ENCODE results near the gene TOE1.
A peak's percentile ranks its signal among the peaks of the same experiment; 100 is the strongest.

TOE1 gene

DNA sequence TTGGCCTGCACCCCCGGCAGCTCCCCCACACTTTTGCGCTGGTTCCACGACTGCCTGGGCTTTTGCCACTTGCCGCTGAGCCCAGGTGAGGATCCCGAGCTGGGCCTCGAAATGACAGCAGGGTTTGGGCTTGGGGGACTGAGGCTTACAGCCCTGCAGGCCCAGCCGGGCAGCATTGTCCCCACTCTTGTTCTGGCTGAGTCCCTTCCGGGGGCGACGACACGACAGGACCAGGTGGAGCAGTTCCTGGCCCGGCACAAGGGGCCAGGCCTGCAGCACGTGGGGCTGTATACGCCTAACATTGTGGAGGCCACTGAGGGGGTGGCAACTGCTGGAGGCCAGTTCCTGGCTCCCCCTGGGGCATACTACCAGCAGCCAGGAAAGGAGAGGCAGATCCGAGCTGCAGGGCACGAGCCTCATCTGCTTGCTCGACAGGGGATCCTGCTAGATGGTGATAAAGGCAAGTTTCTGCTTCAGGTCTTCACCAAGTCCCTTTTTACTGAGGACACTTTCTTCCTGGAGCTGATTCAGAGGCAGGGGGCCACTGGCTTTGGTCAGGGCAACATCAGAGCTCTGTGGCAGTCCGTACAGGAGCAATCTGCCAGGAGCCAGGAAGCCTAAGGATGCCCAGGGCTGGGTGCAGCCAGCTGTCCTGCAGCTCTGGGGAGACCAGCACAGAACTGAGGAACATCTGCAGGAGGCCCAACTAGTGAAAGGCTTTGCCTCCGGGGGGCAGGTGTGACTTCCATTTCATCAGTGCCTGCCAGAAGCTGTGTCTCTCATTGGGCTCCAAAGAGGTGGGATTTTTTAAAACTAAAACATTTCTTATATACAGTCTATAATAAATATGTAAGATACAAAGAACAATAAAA lies 12.1 kb upstream of the TOE1 start:
- no peak for DNase-seq

DNA sequence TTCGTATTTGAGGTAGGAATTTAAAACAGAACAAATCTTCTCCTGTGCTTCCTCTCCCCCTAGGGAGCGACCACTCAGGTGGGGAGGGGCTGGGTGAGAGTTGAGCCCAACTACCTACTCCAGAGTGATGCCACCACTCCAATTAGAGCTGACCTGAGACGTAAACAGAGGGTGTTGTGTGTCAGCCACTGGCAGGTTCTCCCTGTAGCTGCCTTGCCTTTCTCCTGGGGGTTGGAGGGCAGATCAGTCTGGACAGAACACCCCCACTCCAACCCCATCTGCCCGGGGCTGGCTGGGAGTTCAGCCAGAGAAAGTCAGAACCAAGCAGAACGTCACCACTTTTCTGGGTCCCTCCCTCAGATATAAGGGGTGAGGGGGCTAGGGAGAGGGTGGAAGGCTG lies 11.3 kb upstream of the TOE1 start:
- DNase-seq = no peak

DNA sequence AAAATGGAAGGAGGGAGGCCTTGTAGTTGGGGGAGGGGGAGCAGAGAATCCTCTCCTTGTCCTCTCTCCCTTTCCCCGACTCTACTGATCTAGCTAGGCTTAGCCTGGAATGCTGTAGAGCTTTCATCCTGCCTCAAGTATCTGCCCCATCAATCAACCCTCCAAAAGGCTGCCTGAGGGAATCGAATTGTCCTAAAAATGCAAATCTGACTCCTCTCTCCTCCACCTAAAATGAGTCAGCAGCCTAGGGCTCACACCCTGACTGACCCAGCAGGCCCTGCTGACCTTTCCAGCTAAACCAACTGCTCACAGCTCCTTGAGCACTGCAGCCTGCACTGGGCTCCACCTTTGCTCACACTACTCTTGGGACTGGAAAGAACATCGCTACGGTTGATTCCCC lies 10.5 kb upstream of the TOE1 start:
- no peak for DNase-seq

DNA sequence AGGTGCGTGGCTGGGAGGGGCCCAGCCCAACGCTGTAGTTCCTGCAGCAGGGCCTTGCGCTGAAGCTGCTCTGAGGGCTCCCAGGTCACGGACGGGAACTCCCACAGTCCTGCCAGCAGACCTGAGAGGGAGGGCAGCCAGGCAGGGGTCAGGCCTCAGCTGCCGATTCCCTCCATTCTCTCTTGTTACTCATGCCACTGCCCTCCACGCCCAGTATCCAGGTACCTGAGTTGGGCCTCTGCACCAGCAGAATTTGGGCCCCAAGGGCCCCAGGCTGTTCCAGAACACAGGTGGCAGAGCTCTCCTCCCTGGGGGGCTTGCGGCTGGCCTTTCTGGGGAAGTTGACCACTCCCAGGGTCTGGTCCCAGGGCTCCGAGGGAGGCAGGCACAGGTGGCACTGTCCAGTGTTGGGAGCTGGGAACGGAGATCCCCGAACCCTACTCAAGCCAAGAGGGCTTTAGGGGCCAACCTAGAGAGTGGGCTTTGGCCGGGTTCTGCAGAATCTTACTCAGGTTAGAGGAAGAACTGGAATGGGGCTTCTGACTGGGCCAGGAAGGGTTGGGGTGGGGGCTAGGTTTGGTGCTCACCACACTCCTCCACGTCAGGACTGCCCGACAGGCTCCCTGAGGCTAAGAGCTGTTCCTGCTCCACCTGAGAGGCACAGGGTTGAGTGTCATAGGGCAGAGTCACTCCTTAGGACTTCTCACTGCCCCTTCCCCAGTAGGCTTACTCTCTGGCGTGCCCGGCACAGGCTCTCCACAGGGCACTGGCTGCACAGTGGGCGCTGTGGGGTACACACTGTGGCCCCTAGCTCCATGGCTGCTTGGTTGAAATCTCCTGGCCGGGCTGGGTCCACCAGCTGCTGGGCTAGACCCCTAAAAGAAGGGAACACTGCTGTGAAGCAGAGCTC lies 8.3 kb upstream of the TOE1 start:
- DNase-seq = no peak

DNA sequence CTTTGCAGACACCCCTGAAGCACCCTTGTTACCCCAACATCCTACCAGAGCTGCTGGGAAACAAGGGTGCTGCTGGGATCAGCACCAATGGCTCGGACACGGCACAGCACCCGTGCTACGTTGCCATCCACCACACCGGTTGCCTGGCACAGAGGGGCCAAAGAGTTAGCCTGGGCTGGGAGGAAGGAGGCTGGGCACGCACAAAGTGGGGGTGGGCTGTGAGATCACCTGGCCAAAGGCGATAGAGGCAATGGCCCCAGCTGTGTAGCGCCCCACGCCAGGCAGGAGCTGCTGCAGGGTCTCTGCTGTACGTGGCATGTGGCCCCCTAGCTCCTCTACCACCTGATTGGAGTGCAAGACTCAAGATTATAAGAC lies 7.6 kb upstream of the TOE1 start:
- DNase-seq = no peak

DNA sequence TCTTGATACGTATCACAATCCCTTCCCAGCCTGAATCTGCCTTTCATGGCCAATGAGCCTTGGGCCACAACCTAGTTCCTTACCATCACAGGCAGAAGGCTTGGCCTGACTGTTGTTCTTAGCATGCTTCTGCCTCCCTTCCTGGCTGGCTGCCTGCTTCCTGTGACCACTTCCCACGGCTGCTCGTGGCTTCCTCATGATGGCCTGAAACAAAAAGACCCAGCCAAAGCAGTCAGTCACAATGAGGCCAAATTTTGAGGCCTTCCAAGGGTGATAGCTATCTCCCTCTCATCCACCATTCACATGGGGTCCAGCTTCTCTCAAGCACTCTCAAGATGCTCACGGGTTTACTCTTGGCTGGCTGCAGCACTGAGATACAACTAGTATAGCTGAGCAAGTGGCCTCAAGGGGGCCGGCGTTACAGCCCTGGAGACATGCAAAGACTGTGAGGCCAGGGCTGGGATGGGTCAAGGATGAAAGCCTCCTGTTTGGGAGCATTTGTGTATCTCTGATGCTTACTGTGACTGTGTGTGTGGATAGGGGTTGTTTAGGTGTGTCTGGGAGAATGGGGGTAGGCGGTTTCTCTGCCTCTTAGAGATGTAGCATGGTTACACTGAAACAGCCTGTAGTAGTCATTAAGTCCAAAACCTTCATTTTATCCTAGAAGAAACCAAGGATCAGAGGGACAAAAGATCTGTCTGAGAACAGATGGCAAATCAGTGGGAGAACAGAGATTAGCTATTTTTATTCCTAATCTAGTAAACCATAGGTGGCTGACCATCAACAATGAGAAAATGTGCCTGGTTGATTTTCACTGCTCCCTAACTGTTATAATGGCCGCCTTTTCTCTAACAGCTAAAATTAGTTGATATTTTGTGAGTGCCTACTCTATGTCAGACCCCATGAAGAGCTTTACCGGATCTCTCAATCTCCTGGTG lies 5.4 kb upstream of the TOE1 start:
- no peak for DNase-seq

DNA sequence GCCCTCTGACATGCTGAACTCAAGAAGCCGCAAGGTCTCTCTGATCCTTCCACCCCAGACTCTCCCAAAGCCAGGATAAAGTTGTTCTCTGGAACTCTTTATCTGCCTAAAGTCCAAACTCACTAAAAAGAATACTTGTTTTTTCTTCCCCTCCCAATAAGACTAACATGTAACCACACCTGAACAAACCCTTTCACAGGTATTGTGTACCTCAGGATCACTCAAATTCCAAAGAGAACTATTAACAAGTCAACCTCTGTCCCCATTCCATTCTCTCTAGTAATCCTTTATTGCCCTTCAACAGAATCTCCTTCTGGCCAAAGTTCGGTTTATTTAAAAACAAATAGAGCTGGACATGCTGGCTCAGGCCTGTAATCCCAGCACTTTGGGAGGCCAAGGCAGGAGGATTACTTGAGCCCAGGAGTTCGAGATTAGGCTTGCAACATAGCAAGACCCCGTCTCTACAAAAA lies 4.1 kb upstream of the TOE1 start:
- no peak for DNase-seq

DNA sequence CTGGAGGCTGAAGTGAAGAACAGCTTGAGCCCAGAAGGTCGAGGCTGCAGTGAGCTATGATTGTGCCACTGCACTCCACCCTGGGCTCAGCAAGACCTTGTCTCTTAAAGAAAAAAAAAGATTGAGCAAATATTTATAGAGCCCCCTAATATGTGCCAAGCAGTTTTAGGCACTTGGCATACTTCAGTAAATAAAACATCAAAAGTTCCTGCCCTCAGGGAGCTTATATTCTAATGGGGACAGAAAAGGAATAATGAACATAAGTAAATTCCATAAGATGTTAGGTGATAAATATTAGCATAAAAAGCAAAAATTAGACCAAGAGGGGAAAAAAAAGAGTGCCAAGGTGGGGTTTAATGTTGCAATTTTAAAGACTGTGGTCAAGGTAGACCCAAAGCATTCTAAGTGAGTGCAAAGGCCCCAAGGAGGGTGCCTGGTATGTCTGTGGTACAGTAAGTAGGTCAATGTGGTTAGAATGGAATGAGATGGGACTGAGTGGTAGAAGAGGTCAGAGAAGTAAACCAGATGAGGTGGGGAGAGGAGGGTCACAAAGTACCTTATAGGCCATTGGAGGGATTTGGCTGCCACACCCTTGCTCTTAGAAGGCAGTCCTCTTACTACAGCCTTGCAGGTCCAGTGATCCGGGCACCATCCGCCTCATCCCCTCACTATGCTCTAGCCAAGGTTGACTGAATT lies 2.2 kb upstream of the TOE1 start:
- no peak for DNase-seq

DNA sequence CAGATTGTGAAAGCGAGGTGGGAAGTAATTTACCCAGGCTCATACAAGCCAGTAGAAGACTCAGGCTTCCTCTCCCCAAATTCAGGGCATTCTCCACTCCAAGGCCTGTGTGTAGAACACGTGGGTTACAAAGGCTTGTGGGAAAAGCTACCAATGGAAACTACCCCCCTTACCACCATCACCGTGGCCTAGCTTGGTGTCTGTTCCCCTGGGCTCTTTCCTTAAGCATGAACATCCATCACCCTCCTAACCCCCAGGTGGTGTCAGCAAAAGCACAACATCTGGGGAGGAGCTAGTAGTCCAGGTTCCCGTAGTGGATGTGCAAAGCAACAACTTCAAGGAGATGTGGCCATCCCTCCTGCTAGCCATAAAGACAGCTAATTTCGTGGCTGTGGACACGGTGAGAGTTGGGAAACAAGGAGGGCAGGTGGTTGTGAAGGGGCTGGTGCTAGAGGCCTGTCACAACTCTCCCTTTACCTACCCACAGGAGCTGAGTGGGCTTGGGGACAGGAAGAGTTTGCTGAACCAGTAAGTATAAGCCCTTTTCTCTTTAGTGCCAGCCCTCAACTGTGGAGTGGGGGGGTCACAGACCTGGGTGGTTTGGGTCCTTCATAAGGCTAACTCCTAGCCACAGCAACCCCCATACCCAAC lies 971 bp downstream of the TOE1 start:
- no peak for DNase-seq

DNA sequence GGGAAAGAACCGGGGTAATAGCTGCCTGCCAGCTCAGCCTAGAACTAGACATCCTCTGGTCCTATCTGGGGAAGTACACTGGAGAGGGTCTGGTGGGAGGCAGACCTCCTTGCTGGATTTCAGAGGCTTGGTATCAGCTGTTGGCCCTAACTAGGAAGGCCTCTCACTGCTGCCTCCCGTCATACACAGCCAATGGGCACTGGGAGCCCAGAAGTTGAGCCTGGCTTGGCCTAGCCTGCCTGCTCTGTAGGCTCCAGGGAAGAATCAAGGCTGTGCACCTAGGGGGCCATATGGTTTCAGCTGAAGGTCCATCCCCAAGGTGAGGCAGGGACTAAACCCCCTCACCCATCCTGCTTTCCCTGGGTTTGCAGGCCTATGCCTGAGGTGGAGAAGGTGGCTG lies 4.5 kb downstream of the TOE1 start:
- no peak for DNase-seq

DNA sequence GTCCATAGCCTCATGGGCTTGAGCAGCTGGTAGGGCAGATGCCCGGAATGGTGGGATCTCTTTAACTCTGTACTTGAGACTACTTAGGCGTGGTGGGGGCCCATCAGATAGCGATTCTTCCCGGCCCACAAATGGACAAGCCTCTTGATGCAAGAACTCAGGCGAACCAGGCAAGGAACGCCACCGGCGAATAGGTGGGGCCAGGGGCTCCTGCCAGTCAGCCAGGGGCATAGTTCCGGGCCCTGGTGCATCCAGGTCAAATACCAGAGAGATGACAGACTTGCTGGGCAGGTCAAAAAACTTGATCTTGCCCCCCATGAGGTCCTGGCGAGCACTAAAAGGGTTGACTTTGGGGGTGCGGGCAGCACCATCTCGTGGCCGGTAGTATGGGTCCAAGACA lies 5.0 kb downstream of the TOE1 start:
- no peak for DNase-seq

DNA sequence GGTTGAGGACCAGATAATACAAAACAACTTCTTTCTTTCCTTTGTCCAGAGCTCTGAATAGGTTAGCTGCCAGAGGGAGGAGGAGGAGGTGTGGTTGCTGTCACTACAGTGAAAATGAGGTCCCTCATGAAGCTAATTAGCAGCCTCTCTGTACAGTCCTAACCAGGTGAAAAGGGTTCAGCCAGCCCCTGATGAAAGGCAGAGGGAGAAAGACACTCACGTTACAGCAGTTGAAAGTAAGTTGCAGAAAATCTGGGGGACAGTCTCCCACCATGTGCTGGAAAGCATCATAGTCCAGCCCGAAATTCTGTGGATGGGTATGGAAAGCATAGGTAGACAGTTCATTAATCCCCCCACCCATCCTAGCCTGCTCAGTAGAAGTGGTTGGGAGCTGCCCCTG lies 6.5 kb downstream of the TOE1 start:
- DNase-seq = no peak

DNA sequence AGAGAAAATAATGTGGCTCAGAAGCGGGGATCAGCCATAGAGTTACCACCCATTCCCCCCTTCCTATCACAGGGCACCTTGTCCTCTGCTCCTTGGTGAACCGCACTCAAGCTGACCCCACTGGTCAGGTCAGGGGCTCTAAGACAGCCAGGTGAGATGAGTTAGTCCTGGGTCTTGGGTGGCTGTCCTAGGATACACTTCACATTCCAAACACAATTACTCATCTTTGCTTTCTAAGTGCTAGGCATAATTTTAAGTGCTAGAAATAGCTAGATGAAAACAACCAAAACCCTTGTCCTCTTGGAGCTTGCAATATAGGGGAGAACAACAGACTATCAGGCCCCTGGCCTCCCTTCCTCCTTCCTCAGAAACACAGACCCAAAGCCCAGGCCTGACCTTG lies 8.1 kb downstream of the TOE1 start:
- no peak for DNase-seq

DNA sequence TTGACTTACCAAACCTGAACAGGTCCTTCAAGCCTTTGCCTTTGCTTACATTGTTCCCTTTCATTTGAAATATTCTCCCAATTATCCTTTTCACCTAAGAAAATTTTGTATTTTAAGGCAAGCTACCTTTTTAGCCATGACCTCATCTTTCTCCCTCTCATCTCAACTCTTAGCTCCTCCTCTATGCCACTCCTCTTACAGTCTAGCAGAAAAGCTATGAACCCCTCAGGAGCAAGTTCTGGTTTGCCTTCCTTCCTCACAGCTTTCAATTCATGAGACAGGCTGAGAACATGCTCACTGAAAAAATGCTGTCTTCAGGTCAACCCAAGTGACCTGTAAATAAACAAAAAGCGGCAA lies 8.6 kb downstream of the TOE1 start:
- DNase-seq = no peak

DNA sequence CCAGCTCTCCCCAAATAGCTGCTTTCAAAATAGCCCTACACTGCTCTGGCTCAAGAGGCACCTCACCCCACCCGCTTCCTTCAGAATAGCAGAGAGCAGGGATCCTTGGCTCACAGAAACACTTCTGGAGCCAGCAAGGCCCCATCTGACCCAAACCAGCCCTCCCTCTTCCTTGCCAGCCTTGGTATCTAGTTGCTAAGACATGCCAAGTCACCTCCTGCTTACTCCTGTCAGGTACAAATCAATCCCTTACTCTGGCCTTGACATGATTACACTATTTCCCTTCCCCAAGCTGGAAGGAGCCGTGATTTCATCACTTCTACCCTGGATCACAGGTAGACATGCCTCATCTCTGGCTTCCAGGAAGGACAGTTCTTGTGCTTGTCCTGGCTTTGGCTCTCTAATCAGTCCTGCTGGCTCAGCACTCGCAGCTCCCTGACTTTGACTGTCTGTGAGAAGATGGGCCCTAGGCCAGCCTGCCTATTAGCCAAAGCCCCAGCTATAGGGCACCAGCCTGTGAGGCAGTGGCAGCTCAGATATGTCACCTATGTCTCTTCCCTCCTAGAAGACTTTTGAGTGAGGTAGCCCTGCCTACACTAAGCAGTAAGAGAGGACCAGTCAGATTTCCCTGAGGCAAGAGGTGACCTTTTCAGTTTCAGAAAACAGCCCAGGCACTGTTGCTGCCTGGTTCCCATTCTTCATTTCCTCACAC lies 9.2 kb downstream of the TOE1 start:
- DNase-seq = no peak

DNA sequence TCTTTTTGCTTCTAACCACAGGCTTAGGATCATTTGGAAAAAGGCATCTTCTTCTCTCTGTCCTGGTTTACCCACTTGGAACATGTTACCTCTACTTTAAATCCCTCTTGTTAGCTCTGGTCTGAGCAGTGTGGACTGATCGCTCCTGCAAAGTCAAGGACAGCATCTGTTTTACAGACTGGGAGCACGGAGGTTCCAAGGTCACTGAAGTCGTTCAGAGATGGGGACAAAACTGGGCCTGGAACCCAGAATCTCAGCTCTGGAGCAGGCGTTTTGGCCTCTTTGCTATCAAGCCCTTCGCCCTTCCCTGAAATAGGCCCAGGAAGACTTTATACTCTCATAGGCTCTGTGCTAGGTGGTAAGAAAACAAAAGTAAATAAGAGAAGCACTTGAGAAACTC lies 11.5 kb downstream of the TOE1 start:
- no peak for DNase-seq

DNA sequence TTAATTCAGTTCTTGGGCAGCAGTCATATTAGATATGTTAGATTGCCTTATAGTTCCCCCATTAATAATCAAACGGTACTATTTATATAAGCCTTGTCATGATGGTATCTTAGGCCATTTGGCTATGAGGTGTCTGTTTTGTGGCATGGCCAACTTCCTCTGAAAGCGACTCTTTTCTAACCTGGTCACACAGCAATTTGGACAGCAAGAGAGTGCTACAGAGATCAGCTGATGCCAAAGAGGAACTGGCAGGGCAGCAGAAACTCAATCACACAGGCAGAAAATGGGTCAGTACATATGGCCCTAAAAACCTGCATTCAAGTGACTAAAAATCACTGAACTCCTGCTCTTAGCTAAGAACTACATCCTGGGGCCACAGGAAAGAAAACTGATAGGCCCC lies 13.7 kb downstream of the TOE1 start:
- no peak for DNase-seq

DNA sequence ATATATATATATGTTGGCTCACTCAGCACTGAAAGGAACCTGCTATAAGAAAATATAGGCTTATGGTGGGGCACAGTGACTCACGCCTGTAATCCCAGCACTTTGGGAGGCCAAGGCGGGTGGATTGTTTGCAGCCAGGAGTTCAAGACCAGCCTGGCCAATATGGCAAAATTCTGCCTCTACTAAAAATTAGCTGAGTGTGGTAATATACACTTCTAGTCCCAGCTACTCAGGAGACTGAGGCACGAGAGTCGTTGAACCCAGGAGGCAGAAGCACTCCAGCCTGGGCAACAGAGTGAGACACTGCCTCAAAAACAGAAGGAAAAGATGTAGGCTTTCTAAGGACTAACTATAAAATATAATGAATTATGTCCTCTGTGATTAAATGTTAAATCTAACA lies 14.9 kb downstream of the TOE1 start:
- no peak for DNase-seq

DNA sequence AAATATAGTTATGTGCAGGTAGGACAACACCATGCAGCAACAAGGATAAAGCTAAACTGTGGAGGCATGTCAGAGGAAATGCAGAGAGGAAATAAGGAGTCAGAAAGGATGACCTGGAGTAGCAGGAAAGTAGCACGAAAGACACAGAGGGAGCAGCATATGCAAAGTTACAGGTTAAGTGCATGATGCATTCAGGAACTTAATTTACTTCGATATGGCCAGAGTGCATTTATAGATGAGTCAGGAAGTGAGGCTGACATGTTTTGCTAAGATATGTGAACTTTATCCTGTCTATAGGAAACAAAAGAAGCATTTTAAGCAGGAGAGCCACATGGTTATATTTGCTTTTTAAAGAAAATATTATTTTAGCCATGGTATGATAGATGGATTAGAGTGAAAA lies 15.7 kb downstream of the TOE1 start:
- DNase-seq = no peak

DNA sequence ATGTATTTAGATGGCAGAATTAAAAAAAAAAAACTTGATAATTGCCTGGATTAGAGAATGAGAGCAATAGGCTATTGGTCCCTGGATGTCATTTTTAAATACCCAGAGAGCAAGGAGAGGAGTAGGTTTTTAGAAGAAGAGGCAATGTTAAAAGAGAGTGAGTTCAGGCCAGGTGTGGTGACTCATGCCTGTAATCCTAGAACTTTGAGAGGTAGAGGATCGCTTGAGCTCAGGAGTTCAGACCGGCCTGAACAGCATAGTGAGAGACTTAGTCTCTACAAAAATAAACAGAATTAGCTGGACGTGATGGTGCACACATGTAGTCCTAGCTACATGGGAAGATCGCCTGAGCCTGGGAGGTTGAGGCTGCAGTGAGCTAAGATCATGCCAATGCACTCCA lies 16.2 kb downstream of the TOE1 start:
- DNase-seq = peak; percentile 9

DNA sequence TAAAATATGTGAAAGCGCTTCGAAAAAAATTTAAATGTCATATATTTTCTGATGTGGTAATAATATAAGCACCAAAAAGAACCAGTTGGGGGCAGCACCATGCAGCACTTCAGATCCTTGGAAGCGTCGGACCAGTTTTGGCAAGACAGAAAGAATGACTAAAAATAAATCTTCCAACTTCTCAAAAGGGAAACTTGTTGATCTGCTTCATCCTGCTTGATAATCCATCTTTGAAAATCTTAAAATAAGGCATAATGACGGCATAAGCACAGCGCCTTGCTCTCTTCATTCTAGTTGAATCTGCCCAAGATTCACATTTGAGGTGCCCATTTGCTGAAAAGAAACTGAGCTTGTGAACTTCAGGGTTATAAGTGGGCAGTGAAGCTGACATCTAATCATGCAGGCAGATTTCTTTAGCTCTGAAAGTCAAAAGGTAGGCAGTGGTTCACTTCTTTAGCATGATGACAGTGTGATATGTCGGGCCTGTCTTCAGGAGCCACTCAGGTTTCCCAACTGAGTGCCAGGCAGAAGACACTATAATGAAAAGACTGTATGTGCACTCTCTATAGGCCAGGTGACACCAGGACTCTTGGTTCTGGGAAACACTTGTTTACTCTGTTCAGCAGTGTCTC lies 20.0 kb downstream of the TOE1 start:
- DNase-seq = peak; percentile 10

All from NCI-H510A (cell line).